ENCODE results near the gene UBE2D2. TPM values are rescaled to one million over a fixed set of nuclear protein-coding genes. Genes with fewer than 3 reads are reported as not detected.

The UBE2D2 gene
- polyA plus RNA-seq, 1 donor from 2014 or later: 118 TPM

DNA sequence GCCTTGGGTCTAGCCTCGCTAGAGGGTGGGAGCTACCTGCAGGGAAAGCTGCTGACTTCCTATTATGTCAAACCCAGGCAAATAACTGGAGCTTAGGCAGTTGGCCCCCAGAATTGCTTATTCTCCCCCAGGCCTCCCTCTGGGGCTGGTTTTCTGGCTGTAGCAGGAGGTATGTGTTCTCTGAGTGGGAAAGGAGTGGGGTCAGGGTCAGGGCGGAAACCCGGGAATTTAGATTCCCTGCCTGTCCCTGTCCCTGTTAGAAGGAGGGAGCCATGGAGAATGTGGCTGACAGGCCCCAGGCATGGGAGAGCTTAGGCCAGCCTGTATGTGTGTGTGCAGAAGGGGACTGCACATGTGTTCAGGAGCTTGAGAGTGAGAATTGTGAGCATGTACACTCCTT is 73.4 kb downstream of the UBE2D2 start:
- no peak overlapping the region for H3K4me2 ChIP-seq (ENCODE audit: low read length)
- TF ChIP-seq EP300 (conservative IDR thresholded peaks at IDR 0.05; ENCODE audit: poor library complexity, severe bottlenecking) (no peak), SMC3 (conservative IDR thresholded peaks at IDR 0.05; ENCODE audit: poor library complexity) (no peak), EZH2 (IDR thresholded peaks at IDR 0.05; ENCODE audit: borderline replicate concordance, insufficient read depth, low read length, poor library complexity, severe bottlenecking) (no peak), TAF1 (IDR thresholded peaks at IDR 0.05; ENCODE audit: low read depth) (no peak), RAD21 (conservative IDR thresholded peaks at IDR 0.05) (no peak), POLR2AphosphoS5 (IDR thresholded peaks at IDR 0.05) (no peak), MXI1 (conservative IDR thresholded peaks at IDR 0.05; ENCODE audit: poor library complexity, severe bottlenecking) (no peak)
- TF ChIP-seq, protein P1, sequence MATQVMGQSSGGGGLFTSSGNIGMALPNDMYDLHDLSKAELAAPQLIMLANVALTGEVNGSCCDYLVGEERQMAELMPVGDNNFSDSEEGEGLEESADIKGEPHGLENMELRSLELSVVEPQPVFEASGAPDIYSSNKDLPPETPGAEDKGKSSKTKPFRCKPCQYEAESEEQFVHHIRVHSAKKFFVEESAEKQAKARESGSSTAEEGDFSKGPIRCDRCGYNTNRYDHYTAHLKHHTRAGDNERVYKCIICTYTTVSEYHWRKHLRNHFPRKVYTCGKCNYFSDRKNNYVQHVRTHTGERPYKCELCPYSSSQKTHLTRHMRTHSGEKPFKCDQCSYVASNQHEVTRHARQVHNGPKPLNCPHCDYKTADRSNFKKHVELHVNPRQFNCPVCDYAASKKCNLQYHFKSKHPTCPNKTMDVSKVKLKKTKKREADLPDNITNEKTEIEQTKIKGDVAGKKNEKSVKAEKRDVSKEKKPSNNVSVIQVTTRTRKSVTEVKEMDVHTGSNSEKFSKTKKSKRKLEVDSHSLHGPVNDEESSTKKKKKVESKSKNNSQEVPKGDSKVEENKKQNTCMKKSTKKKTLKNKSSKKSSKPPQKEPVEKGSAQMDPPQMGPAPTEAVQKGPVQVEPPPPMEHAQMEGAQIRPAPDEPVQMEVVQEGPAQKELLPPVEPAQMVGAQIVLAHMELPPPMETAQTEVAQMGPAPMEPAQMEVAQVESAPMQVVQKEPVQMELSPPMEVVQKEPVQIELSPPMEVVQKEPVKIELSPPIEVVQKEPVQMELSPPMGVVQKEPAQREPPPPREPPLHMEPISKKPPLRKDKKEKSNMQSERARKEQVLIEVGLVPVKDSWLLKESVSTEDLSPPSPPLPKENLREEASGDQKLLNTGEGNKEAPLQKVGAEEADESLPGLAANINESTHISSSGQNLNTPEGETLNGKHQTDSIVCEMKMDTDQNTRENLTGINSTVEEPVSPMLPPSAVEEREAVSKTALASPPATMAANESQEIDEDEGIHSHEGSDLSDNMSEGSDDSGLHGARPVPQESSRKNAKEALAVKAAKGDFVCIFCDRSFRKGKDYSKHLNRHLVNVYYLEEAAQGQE (IDR thresholded peaks at IDR 0.05; ENCODE audit: borderline replicate concordance): no peak
- TF ChIP-seq, protein P2, sequence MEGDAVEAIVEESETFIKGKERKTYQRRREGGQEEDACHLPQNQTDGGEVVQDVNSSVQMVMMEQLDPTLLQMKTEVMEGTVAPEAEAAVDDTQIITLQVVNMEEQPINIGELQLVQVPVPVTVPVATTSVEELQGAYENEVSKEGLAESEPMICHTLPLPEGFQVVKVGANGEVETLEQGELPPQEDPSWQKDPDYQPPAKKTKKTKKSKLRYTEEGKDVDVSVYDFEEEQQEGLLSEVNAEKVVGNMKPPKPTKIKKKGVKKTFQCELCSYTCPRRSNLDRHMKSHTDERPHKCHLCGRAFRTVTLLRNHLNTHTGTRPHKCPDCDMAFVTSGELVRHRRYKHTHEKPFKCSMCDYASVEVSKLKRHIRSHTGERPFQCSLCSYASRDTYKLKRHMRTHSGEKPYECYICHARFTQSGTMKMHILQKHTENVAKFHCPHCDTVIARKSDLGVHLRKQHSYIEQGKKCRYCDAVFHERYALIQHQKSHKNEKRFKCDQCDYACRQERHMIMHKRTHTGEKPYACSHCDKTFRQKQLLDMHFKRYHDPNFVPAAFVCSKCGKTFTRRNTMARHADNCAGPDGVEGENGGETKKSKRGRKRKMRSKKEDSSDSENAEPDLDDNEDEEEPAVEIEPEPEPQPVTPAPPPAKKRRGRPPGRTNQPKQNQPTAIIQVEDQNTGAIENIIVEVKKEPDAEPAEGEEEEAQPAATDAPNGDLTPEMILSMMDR (IDR thresholded peaks at IDR 0.05; ENCODE audit: poor library complexity, severe bottlenecking): no peak
- H3F3A ChIP-seq (ENCODE audit: insufficient read depth, low read length, poor library complexity, severe bottlenecking): no peaks in the 10 kb centered on the region
- no peaks in the 10 kb centered on the region for H3K9me2 ChIP-seq (ENCODE audit: insufficient read depth, low read length)
- H3K9ac ChIP-seq (ENCODE audit: low read length): no peak overlapping the region
- no peak overlapping the region for H2AFZ ChIP-seq (ENCODE audit: low read depth, low read length)
- no peak overlapping the region for H3K27ac ChIP-seq (ENCODE audit: low read length)
- H3K27me3 ChIP-seq (ENCODE audit: insufficient read depth, low read depth, low read length): no peaks in the 10 kb centered on the region
- no peaks in the 10 kb centered on the region for H3K9me3 ChIP-seq (ENCODE audit: low read length)
- H4K20me1 ChIP-seq (ENCODE audit: insufficient read depth): no peaks in the 10 kb centered on the region
- H3K36me3 ChIP-seq (ENCODE audit: insufficient read depth, low read length): no peaks in the 10 kb centered on the region
- H3K79me2 ChIP-seq (replicated peaks; ENCODE audit: insufficient read depth, low read length): no peaks in the 10 kb centered on the region
- H3K4me3 ChIP-seq (ENCODE audit: low read length): no peak overlapping the region

DNA sequence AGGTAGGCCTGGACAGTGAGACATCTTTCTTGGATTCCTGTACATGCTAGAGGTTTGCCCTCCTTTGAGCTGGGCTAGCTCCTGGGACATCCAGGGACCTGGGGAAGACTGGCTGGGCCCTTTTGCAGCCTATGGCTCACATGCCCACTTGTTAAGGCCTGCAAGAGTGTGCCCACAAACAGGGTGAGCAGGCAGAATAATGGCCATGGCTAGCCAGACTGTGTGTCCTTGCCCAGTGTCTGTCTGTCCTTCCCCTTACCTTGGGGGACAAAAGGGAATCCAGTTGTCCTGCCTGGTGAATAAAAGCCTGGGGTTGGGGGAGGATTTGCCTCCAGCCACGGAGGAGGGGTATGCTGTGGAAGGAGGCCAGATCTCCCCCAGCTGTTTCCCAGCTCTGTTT is 74.1 kb downstream of the UBE2D2 start:
- no peak for TF ChIP-seq EZH2 (IDR thresholded peaks at IDR 0.05; ENCODE audit: borderline replicate concordance, insufficient read depth, low read length, poor library complexity, severe bottlenecking)
- no peak for TF ChIP-seq POLR2AphosphoS5 (IDR thresholded peaks at IDR 0.05)
- no peak for TF ChIP-seq EP300 (conservative IDR thresholded peaks at IDR 0.05; ENCODE audit: poor library complexity, severe bottlenecking)
- TF ChIP-seq, protein P1 (IDR thresholded peaks at IDR 0.05; ENCODE audit: borderline replicate concordance): no peak
- TF ChIP-seq MXI1 (conservative IDR thresholded peaks at IDR 0.05; ENCODE audit: poor library complexity, severe bottlenecking): no peak
- TF ChIP-seq TAF1 (IDR thresholded peaks at IDR 0.05; ENCODE audit: low read depth): no peak
- TF ChIP-seq, protein P2 (IDR thresholded peaks at IDR 0.05; ENCODE audit: poor library complexity, severe bottlenecking): no peak
- TF ChIP-seq SMC3 (conservative IDR thresholded peaks at IDR 0.05; ENCODE audit: poor library complexity): no peak
- TF ChIP-seq RAD21 (conservative IDR thresholded peaks at IDR 0.05): no peak
- Histone ChIP-seq H3K4me2 (ENCODE audit: low read length) (no peak overlapping the region), H3K27me3 (ENCODE audit: insufficient read depth, low read depth, low read length) (no peaks in the 10 kb centered on the region), H3K9me2 (ENCODE audit: insufficient read depth, low read length) (no peaks in the 10 kb centered on the region), H3K79me2 (replicated peaks; ENCODE audit: insufficient read depth, low read length) (no peaks in the 10 kb centered on the region), H3K9me3 (ENCODE audit: low read length) (no peaks in the 10 kb centered on the region), H3K4me3 (ENCODE audit: low read length) (no peak overlapping the region), H2AFZ (ENCODE audit: low read depth, low read length) (no peak overlapping the region), H3K27ac (ENCODE audit: low read length) (no peak overlapping the region), H4K20me1 (ENCODE audit: insufficient read depth) (no peaks in the 10 kb centered on the region), H3K9ac (ENCODE audit: low read length) (no peak overlapping the region), H3F3A (ENCODE audit: insufficient read depth, low read length, poor library complexity, severe bottlenecking) (no peaks in the 10 kb centered on the region), H3K36me3 (ENCODE audit: insufficient read depth, low read length) (no peaks in the 10 kb centered on the region)
